Gastrocnemius medialis (tissue), 4 donors: Measurements from ENCODE around the gene IRS2.
"Not testable (repeated sequence)": the region's sequence is repeated elsewhere in the genome, so short reads cannot be mapped to it uniquely, and the experiment has no call there.

Experiments
- CTCF ChIP-seq, 5 experiments: fragments of 450-650 bp in 3 of 5; fragments of 200-600 bp in 2 of 5; sonication (generic) in 2 of 5; IDR thresholded peaks in 4 of 5; conservative IDR thresholded peaks in 1 of 5; 1 replicate in 4 of 5; 2 replicates in 1 of 5; pipeline ENCODE4 v1.5.1; 2016 to 2019; ENCODE audit warnings: antibody characterized with exemption in 5 of 5, mild to moderate bottlenecking in 3 of 5, moderate library complexity in 3 of 5
- POLR2A ChIP-seq, 2 donors: fragments of 450-650 bp; IDR thresholded peaks; one replicate each; pipeline ENCODE4 v1.6.1; 2017; ENCODE audit warnings: antibody characterized with exemption in 2 of 2, mild to moderate bottlenecking in 2 of 2, moderate library complexity in 2 of 2

- not testable (repeated sequence) for TF ChIP-seq POLR2A (IDR thresholded peaks at IDR 0.05); CTCF (IDR thresholded peaks at IDR 0.05 in 4 of 5, conservative IDR thresholded peaks at IDR 0.05 in 1 of 5)
Observed at GRCh38 chr13:109732470-109733170, 53.8 kb downstream of the IRS2 start.
